ENCODE data around the gene PAGE5. TPM values are rescaled to one million over a fixed set of nuclear protein-coding genes. Genes with fewer than 3 reads are reported as not detected.

PAGE5 gene
- polyA plus RNA-seq, 1 of the 3 experiments (the other 2 are of a cell fraction) = 7.1 TPM

DNA sequence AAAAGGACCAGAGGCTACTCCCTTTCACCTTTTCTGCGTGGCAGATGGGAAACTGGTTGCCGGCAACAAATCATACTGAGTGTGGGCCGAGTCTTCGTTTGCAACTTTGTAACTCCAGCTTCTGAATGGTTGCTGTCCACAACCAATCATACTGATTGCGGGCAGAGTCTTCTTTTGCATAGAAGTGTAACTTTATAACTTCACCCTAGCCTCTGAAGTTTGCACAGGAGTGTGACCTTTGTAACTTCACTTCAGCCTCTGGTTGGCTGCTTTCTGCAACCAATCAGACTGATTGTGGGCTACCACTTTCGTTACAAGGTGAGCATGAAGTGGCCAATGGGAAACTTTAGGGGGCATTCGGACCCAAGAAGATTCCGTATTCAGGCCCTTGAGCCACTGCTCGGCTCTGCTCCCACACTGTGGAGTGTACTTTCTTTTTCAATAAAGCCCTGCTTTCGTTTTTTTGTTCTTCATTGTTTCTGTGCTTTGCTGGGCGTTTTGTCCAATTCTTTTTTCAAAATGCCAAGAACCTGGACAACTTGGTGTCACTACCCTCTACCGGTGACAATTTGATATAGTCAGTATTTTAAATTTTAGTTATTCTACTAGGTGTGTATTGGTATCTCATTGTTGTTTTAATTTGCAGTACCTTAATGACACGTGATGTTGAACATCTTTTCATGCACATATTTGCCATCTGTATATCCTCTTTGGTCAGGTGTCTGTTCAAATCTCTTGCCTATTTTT is 9.0 kb upstream of the PAGE5 start:
- Histone ChIP-seq H3K9me2 (no peaks in the 10 kb centered on the region), H3K27me3 (ENCODE audit: insufficient read depth) (no peaks in the 10 kb centered on the region; the same call in 1 of the 2 replicates), H2AFZ (ENCODE audit: low read depth) (peak overlapping the region; percentile 38), H3K9me3 (no peaks in the 10 kb centered on the region), H3F3A (replicated peaks; ENCODE audit: insufficient read depth) (no peaks in the 10 kb centered on the region), H3K4me2 (peak overlapping the region; percentile 67), H3K4me3 (ENCODE audit: low read depth in 2 of 2, low read length in 1 of 2) (peak overlapping the region; percentile 30 to 59), H3K79me2 (ENCODE audit: insufficient read depth) (no peaks in the 10 kb centered on the region), H3K36me3 (replicated peaks in 1 of 2; ENCODE audit: control insufficient read depth in 1 of 2, insufficient read depth in 2 of 2, low read length in 1 of 2) (no peaks in the 10 kb centered on the region), H3K9ac (no peak overlapping the region), H4K20me1 (ENCODE audit: insufficient read depth) (no peaks in the 10 kb centered on the region), H3K4me1 (ENCODE audit: control insufficient read depth in 1 of 2, insufficient read depth in 2 of 2, low read depth in 1 of 2, low read length in 1 of 2) (no peaks in the 10 kb centered on the region), H3K27ac (ENCODE audit: low read depth in 2 of 2, low read length in 1 of 2) (no peak overlapping the region)
- DNase-seq = no peak
- ChIA-PET CTCF (interaction anchor here (1.5 kb wide), 1 partner anchor 74 kb away, joined by 3 read pairs; no protein-coding TSS in a partner anchor), POLR2A (no interaction called here)
- WGBS (ENCODE audit: low lambda C conversion rate) = 9% methylated on average over 13 of the region's 13 CpGs
- no peak for TF ChIP-seq FOXJ3 (CRISPR knock-in tag; IDR thresholded peaks at IDR 0.05)
- TF ChIP-seq MEF2A (IDR thresholded peaks at IDR 0.05; ENCODE audit: borderline replicate concordance, low read depth) = no peak
- TF ChIP-seq, protein P1, sequence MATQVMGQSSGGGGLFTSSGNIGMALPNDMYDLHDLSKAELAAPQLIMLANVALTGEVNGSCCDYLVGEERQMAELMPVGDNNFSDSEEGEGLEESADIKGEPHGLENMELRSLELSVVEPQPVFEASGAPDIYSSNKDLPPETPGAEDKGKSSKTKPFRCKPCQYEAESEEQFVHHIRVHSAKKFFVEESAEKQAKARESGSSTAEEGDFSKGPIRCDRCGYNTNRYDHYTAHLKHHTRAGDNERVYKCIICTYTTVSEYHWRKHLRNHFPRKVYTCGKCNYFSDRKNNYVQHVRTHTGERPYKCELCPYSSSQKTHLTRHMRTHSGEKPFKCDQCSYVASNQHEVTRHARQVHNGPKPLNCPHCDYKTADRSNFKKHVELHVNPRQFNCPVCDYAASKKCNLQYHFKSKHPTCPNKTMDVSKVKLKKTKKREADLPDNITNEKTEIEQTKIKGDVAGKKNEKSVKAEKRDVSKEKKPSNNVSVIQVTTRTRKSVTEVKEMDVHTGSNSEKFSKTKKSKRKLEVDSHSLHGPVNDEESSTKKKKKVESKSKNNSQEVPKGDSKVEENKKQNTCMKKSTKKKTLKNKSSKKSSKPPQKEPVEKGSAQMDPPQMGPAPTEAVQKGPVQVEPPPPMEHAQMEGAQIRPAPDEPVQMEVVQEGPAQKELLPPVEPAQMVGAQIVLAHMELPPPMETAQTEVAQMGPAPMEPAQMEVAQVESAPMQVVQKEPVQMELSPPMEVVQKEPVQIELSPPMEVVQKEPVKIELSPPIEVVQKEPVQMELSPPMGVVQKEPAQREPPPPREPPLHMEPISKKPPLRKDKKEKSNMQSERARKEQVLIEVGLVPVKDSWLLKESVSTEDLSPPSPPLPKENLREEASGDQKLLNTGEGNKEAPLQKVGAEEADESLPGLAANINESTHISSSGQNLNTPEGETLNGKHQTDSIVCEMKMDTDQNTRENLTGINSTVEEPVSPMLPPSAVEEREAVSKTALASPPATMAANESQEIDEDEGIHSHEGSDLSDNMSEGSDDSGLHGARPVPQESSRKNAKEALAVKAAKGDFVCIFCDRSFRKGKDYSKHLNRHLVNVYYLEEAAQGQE (IDR thresholded peaks at IDR 0.05; ENCODE audit: low read depth, low read length) = no peak
- no peak for TF ChIP-seq MXI1 (IDR thresholded peaks at IDR 0.05; ENCODE audit: low read depth, low read length)
- TF ChIP-seq, protein P2, sequence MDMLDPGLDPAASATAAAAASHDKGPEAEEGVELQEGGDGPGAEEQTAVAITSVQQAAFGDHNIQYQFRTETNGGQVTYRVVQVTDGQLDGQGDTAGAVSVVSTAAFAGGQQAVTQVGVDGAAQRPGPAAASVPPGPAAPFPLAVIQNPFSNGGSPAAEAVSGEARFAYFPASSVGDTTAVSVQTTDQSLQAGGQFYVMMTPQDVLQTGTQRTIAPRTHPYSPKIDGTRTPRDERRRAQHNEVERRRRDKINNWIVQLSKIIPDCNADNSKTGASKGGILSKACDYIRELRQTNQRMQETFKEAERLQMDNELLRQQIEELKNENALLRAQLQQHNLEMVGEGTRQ (IDR thresholded peaks at IDR 0.05; ENCODE audit: borderline replicate concordance, low read depth, low read length) = no peak
- no peak for TF ChIP-seq FOXM1 (IDR thresholded peaks at IDR 0.05; ENCODE audit: low read depth)
- TF ChIP-seq, protein P3, sequence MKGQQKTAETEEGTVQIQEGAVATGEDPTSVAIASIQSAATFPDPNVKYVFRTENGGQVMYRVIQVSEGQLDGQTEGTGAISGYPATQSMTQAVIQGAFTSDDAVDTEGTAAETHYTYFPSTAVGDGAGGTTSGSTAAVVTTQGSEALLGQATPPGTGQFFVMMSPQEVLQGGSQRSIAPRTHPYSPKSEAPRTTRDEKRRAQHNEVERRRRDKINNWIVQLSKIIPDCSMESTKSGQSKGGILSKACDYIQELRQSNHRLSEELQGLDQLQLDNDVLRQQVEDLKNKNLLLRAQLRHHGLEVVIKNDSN (IDR thresholded peaks at IDR 0.05; ENCODE audit: borderline replicate concordance, low read depth) = no peak
- TF ChIP-seq, protein P4, sequence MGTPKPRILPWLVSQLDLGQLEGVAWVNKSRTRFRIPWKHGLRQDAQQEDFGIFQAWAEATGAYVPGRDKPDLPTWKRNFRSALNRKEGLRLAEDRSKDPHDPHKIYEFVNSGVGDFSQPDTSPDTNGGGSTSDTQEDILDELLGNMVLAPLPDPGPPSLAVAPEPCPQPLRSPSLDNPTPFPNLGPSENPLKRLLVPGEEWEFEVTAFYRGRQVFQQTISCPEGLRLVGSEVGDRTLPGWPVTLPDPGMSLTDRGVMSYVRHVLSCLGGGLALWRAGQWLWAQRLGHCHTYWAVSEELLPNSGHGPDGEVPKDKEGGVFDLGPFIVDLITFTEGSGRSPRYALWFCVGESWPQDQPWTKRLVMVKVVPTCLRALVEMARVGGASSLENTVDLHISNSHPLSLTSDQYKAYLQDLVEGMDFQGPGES (IDR thresholded peaks at IDR 0.05; ENCODE audit: low read depth, low read length) = no peak
- no peak for TF ChIP-seq SIN3A (IDR thresholded peaks at IDR 0.05; ENCODE audit: borderline replicate concordance, low read depth, low read length)
- no peak for TF ChIP-seq FOSL2 (IDR thresholded peaks at IDR 0.05; ENCODE audit: borderline replicate concordance, low read depth)
- TF ChIP-seq ELF1 (IDR thresholded peaks at IDR 0.05) = no peak
- TF ChIP-seq GABPA (IDR thresholded peaks at IDR 0.05; ENCODE audit: low read depth) = no peak
- no peak for TF ChIP-seq TAF1 (IDR thresholded peaks at IDR 0.05; ENCODE audit: borderline replicate concordance, low read depth, low read length)
- TF ChIP-seq, protein P5, sequence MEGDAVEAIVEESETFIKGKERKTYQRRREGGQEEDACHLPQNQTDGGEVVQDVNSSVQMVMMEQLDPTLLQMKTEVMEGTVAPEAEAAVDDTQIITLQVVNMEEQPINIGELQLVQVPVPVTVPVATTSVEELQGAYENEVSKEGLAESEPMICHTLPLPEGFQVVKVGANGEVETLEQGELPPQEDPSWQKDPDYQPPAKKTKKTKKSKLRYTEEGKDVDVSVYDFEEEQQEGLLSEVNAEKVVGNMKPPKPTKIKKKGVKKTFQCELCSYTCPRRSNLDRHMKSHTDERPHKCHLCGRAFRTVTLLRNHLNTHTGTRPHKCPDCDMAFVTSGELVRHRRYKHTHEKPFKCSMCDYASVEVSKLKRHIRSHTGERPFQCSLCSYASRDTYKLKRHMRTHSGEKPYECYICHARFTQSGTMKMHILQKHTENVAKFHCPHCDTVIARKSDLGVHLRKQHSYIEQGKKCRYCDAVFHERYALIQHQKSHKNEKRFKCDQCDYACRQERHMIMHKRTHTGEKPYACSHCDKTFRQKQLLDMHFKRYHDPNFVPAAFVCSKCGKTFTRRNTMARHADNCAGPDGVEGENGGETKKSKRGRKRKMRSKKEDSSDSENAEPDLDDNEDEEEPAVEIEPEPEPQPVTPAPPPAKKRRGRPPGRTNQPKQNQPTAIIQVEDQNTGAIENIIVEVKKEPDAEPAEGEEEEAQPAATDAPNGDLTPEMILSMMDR (IDR thresholded peaks at IDR 0.05) = peak; percentile 46
- TF ChIP-seq, protein P6, sequence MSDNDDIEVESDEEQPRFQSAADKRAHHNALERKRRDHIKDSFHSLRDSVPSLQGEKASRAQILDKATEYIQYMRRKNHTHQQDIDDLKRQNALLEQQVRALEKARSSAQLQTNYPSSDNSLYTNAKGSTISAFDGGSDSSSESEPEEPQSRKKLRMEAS (IDR thresholded peaks at IDR 0.05; ENCODE audit: low read depth) = no peak
- no peak for TF ChIP-seq EZH2phosphoT487 (IDR thresholded peaks at IDR 0.05; ENCODE audit: borderline replicate concordance, low read depth)
- TF ChIP-seq, protein P7, sequence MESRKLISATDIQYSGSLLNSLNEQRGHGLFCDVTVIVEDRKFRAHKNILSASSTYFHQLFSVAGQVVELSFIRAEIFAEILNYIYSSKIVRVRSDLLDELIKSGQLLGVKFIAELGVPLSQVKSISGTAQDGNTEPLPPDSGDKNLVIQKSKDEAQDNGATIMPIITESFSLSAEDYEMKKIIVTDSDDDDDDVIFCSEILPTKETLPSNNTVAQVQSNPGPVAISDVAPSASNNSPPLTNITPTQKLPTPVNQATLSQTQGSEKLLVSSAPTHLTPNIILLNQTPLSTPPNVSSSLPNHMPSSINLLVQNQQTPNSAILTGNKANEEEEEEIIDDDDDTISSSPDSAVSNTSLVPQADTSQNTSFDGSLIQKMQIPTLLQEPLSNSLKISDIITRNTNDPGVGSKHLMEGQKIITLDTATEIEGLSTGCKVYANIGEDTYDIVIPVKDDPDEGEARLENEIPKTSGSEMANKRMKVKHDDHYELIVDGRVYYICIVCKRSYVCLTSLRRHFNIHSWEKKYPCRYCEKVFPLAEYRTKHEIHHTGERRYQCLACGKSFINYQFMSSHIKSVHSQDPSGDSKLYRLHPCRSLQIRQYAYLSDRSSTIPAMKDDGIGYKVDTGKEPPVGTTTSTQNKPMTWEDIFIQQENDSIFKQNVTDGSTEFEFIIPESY (IDR thresholded peaks at IDR 0.05; ENCODE audit: borderline replicate concordance, low read depth) = no peak
- TF ChIP-seq, protein P8, sequence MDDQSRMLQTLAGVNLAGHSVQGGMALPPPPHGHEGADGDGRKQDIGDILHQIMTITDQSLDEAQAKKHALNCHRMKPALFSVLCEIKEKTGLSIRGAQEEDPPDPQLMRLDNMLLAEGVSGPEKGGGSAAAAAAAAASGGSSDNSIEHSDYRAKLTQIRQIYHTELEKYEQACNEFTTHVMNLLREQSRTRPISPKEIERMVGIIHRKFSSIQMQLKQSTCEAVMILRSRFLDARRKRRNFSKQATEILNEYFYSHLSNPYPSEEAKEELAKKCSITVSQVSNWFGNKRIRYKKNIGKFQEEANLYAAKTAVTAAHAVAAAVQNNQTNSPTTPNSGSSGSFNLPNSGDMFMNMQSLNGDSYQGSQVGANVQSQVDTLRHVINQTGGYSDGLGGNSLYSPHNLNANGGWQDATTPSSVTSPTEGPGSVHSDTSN (IDR thresholded peaks at IDR 0.05) = no peak
- TF ChIP-seq RAD21 (IDR thresholded peaks at IDR 0.05; ENCODE audit: low read length) = peak; percentile 44
- TF ChIP-seq SMC3 (IDR thresholded peaks at IDR 0.05; ENCODE audit: low read depth, low read length) = 0 out of 2 replicates have a peak, but pooled peaks have one; percentile 9
